Stimulated activated CD4-positive, alpha-beta T cell treated with anti-CD3 and anti-CD28 coated beads, Interleukin-4, amount 100 ng/mL, for 4 hours (primary cell): ENCODE data around the gene SPPL2A.
"Not testable (repeated sequence)": the region's sequence is repeated elsewhere in the genome, so short reads cannot be mapped to it uniquely, and the experiment has no call there.

Experiments
- DNase-seq, 2 experiments: peaks; one replicate each; pipeline ENCODE4 v3.0.0-alpha.2; 2020

SPPL2A gene

GRCh38 chr15:50765195-50765967 lies at the start of gene SPPL2A:
SPPL2A (minus strand) TSS chr15:50765706; CDS start chr15:50765533, 173 bp downstream.
- DNase-seq = peak; percentile 84 to 86

GRCh38 chr15:50814634-50815033 lies 49.1 kb upstream of the SPPL2A start:
- DNase-seq = no peak

- DNase-seq = no peak
These were observed 48.4 kb upstream of the SPPL2A start for GRCh38 chr15:50813865-50814264.

GRCh38 chr15:50813089-50813488 lies 47.6 kb upstream of the SPPL2A start:
- DNase-seq = no peak

- not testable (repeated sequence) for DNase-seq
These were observed 46.6 kb upstream of the SPPL2A start for GRCh38 chr15:50812181-50812506.

- not testable (repeated sequence) for DNase-seq
These were observed 46.1 kb upstream of the SPPL2A start for GRCh38 chr15:50811461-50812180.

GRCh38 chr15:50810128-50810527 lies 44.6 kb upstream of the SPPL2A start:
- no peak for DNase-seq

- DNase-seq = no peak
These were observed 43.2 kb upstream of the SPPL2A start for GRCh38 chr15:50808728-50809127.

GRCh38 chr15:50803479-50804180 lies 38.1 kb upstream of the SPPL2A start:
- no peak for DNase-seq

- DNase-seq = no peak
These were observed 35.2 kb upstream of the SPPL2A start for GRCh38 chr15:50800715-50801114.

GRCh38 chr15:50798684-50799083 lies 33.2 kb upstream of the SPPL2A start:
- no peak for DNase-seq

GRCh38 chr15:50797926-50798325 lies 32.4 kb upstream of the SPPL2A start:
- DNase-seq = no peak

- no peak for DNase-seq
These were observed 26.0 kb upstream of the SPPL2A start for GRCh38 chr15:50791486-50791885.

- DNase-seq = no peak
These were observed 25.4 kb upstream of the SPPL2A start for GRCh38 chr15:50790778-50791453.

- no peak for DNase-seq
These were observed 21.4 kb upstream of the SPPL2A start for GRCh38 chr15:50786871-50787270.

- no peak for DNase-seq
These were observed 20.9 kb upstream of the SPPL2A start for GRCh38 chr15:50786438-50786837.

- DNase-seq = no peak
These were observed 18.4 kb upstream of the SPPL2A start for GRCh38 chr15:50783895-50784294.

- no peak for DNase-seq
These were observed 17.9 kb upstream of the SPPL2A start for GRCh38 chr15:50783411-50783810.

- DNase-seq = no peak
These were observed 12.6 kb upstream of the SPPL2A start for GRCh38 chr15:50778086-50778485.

- DNase-seq = no peak
These were observed 11.5 kb upstream of the SPPL2A start for GRCh38 chr15:50777042-50777441.

GRCh38 chr15:50774450-50774849 lies 8.9 kb upstream of the SPPL2A start:
- no peak for DNase-seq

- DNase-seq = no peak
These were observed 7.9 kb upstream of the SPPL2A start for GRCh38 chr15:50773389-50773788.

- no peak for DNase-seq
These were observed 1.9 kb upstream of the SPPL2A start for GRCh38 chr15:50767332-50767861.
